ENCODE measurements around the gene CLDN12. TPM values are rescaled to one million over a fixed set of nuclear protein-coding genes. Genes with fewer than 3 reads are reported as not detected.

Gene CLDN12
- total RNA-seq (2021) (39.4 to 47.5 TPM (median 44.1 TPM) in 3 replicates), Bru-seq, nascent RNA (percentile 95 among the genes with signal in this experiment)
- long read RNA-seq, experiment 1, transcript CLDN12-203 (3 exons, 3,488 nt), result minor isoform, 48 of 246 reads
- long read RNA-seq, experiment 1, transcript CLDN12-205 (3 exons, 618 nt), result minor isoform, 5 of 246 reads
- long read RNA-seq, experiment 1, transcript CLDN12-201 (3 exons, 3,565 nt), result major isoform, 156 of 246 reads
- long read RNA-seq, experiment 1, transcript CLDN12-213 (4 exons, 1,098 nt), result minor isoform, 5 of 246 reads
- long read RNA-seq, experiment 1, partial matches to known transcripts, result 18 of 246 reads
- long read RNA-seq, experiment 1, other reads (novel, unspliced or antisense), result 13 of 246 reads
- long read RNA-seq, experiment 2, transcript CLDN12-201 (3 exons, 3,565 nt), result major isoform, 27 of 77 reads
- long read RNA-seq, experiment 2, partial matches to known transcripts, result 38 of 77 reads
- long read RNA-seq, experiment 2, other reads (novel, unspliced or antisense), result 8 of 77 reads
- long read RNA-seq, experiment 3, transcript CLDN12-203 (3 exons, 3,488 nt), result minor isoform, 7 of 40 reads
- long read RNA-seq, experiment 3, transcript CLDN12-201 (3 exons, 3,565 nt), result major isoform, 29 of 40 reads
- long read RNA-seq, experiment 3, partial matches to known transcripts, result 0 of 40 reads
- long read RNA-seq, experiment 3, other reads (novel, unspliced or antisense), result 4 of 40 reads

DNA sequence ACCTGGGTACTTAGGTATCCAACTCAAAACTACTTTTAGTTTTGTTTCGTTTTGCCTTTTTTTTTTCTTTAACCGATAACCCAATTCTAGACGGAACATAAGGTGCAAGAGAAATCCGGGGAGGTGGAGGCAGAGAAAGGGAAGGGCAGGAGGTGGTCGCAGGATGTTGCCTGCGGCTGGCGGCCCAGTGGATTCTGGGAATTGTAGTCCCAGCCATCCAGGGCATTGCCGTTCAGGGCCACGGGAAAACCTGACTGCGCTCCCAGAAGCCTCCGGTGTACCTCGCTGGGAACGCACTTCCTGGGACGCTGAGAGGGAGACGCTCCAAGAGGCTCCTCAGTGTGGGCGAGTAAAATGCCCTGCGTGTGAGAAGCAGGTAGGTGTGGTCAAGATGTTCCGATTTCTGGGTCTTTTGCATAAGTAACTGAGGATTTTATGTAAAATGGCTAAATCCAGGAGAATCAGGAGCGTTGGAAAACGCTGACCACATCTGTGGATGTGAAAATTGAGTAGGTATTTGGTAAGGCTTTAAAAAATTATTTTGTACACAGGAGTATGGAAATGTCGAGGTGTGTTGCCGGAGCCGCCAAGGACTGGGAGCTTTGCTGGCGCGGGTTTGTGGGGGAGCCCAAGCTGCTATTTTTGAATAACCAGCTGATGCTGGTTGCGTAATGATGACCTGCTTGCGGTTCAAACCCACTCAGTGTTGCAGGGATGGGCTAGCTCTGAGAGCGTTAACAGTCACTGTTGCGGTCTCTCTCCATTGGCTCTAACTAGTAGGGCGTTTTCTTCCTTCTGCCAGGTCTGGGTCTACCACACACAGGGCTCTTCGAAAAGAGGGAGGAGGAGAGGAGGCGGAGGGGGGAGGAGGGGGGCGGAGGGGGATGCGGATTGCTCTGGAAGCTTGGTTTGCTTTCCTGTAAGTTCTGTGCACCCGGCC lies at the start of gene CLDN12:
Gene CLDN12 (plus strand): TSS at position 288 of the 940 bp plus-strand sequence. CDS start 9,216 bp downstream, outside the sequence.
- ATAC-seq (peak; percentile 98), DNase-seq (ENCODE audit: low spot score) (peak; percentile 87)
- H3K9me3 Mint-ChIP-seq, result peaks cover 3% of the 10 kb centered on the region
- peak within 1 kb of the TSS; percentile 99 for H3K27ac Mint-ChIP-seq
- CTCF ChIA-PET, result interaction anchor here (0.6 to 1.2 kb wide), 6 partner anchors 18 to 249 kb away, joined by 3 to 9 read pairs (median 4); partner anchors contain the start of genes GTPBP10, STEAP1 and STEAP2
- POLR2A ChIA-PET, result interaction anchor here (0.7 to 1.0 kb wide), 3 partner anchors 191 to 193 kb away, joined by 3 read pairs; partner anchors contain the start of gene STEAP2
- H3K4me3 Mint-ChIP-seq, result peak within 1 kb of the TSS; percentile 97
- peaks cover 20% of the 10 kb centered on the region for H3K27me3 Mint-ChIP-seq (ENCODE audit: low read depth)
- H3K36me3 Mint-ChIP-seq, result peaks cover 22% of the 10 kb centered on the region
- H3K4me1 Mint-ChIP-seq, result peaks cover 4% of the 10 kb centered on the region
- TF ChIP-seq, protein P1, sequence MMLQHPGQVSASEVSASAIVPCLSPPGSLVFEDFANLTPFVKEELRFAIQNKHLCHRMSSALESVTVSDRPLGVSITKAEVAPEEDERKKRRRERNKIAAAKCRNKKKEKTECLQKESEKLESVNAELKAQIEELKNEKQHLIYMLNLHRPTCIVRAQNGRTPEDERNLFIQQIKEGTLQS (CRISPR knock-in tag; conservative IDR thresholded peaks at IDR 0.05), result no peak
- TF ChIP-seq, protein P2, sequence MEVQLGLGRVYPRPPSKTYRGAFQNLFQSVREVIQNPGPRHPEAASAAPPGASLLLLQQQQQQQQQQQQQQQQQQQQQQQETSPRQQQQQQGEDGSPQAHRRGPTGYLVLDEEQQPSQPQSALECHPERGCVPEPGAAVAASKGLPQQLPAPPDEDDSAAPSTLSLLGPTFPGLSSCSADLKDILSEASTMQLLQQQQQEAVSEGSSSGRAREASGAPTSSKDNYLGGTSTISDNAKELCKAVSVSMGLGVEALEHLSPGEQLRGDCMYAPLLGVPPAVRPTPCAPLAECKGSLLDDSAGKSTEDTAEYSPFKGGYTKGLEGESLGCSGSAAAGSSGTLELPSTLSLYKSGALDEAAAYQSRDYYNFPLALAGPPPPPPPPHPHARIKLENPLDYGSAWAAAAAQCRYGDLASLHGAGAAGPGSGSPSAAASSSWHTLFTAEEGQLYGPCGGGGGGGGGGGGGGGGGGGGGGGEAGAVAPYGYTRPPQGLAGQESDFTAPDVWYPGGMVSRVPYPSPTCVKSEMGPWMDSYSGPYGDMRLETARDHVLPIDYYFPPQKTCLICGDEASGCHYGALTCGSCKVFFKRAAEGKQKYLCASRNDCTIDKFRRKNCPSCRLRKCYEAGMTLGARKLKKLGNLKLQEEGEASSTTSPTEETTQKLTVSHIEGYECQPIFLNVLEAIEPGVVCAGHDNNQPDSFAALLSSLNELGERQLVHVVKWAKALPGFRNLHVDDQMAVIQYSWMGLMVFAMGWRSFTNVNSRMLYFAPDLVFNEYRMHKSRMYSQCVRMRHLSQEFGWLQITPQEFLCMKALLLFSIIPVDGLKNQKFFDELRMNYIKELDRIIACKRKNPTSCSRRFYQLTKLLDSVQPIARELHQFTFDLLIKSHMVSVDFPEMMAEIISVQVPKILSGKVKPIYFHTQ (CRISPR knock-in tag; IDR thresholded peaks at IDR 0.05), result no peak
- TF ChIP-seq, protein P3, sequence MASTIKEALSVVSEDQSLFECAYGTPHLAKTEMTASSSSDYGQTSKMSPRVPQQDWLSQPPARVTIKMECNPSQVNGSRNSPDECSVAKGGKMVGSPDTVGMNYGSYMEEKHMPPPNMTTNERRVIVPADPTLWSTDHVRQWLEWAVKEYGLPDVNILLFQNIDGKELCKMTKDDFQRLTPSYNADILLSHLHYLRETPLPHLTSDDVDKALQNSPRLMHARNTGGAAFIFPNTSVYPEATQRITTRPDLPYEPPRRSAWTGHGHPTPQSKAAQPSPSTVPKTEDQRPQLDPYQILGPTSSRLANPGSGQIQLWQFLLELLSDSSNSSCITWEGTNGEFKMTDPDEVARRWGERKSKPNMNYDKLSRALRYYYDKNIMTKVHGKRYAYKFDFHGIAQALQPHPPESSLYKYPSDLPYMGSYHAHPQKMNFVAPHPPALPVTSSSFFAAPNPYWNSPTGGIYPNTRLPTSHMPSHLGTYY (CRISPR knock-in tag; IDR thresholded peaks at IDR 0.05), result no peak
- TF ChIP-seq ZNF396 (CRISPR knock-in tag; IDR thresholded peaks at IDR 0.05; ENCODE audit: borderline replicate concordance) (no peak), SP1 (CRISPR knock-in tag; conservative IDR thresholded peaks at IDR 0.05) (peak; percentile 33; the same call in 1 of the 2 replicates), EMX1 (CRISPR knock-in tag; IDR thresholded peaks at IDR 0.05) (no peak), FOXK1 (CRISPR knock-in tag; IDR thresholded peaks at IDR 0.05) (peak; percentile 79; the same call in 1 of the 2 replicates), SOX15 (CRISPR knock-in tag; IDR thresholded peaks at IDR 0.05) (no peak), TEAD4 (CRISPR knock-in tag; IDR thresholded peaks at IDR 0.05) (no peak)
- TF ChIP-seq, protein P4, sequence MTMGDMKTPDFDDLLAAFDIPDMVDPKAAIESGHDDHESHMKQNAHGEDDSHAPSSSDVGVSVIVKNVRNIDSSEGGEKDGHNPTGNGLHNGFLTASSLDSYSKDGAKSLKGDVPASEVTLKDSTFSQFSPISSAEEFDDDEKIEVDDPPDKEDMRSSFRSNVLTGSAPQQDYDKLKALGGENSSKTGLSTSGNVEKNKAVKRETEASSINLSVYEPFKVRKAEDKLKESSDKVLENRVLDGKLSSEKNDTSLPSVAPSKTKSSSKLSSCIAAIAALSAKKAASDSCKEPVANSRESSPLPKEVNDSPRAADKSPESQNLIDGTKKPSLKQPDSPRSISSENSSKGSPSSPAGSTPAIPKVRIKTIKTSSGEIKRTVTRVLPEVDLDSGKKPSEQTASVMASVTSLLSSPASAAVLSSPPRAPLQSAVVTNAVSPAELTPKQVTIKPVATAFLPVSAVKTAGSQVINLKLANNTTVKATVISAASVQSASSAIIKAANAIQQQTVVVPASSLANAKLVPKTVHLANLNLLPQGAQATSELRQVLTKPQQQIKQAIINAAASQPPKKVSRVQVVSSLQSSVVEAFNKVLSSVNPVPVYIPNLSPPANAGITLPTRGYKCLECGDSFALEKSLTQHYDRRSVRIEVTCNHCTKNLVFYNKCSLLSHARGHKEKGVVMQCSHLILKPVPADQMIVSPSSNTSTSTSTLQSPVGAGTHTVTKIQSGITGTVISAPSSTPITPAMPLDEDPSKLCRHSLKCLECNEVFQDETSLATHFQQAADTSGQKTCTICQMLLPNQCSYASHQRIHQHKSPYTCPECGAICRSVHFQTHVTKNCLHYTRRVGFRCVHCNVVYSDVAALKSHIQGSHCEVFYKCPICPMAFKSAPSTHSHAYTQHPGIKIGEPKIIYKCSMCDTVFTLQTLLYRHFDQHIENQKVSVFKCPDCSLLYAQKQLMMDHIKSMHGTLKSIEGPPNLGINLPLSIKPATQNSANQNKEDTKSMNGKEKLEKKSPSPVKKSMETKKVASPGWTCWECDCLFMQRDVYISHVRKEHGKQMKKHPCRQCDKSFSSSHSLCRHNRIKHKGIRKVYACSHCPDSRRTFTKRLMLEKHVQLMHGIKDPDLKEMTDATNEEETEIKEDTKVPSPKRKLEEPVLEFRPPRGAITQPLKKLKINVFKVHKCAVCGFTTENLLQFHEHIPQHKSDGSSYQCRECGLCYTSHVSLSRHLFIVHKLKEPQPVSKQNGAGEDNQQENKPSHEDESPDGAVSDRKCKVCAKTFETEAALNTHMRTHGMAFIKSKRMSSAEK (CRISPR knock-in tag; IDR thresholded peaks at IDR 0.05; ENCODE audit: borderline replicate concordance), result no peak
- TF ChIP-seq, protein P5, sequence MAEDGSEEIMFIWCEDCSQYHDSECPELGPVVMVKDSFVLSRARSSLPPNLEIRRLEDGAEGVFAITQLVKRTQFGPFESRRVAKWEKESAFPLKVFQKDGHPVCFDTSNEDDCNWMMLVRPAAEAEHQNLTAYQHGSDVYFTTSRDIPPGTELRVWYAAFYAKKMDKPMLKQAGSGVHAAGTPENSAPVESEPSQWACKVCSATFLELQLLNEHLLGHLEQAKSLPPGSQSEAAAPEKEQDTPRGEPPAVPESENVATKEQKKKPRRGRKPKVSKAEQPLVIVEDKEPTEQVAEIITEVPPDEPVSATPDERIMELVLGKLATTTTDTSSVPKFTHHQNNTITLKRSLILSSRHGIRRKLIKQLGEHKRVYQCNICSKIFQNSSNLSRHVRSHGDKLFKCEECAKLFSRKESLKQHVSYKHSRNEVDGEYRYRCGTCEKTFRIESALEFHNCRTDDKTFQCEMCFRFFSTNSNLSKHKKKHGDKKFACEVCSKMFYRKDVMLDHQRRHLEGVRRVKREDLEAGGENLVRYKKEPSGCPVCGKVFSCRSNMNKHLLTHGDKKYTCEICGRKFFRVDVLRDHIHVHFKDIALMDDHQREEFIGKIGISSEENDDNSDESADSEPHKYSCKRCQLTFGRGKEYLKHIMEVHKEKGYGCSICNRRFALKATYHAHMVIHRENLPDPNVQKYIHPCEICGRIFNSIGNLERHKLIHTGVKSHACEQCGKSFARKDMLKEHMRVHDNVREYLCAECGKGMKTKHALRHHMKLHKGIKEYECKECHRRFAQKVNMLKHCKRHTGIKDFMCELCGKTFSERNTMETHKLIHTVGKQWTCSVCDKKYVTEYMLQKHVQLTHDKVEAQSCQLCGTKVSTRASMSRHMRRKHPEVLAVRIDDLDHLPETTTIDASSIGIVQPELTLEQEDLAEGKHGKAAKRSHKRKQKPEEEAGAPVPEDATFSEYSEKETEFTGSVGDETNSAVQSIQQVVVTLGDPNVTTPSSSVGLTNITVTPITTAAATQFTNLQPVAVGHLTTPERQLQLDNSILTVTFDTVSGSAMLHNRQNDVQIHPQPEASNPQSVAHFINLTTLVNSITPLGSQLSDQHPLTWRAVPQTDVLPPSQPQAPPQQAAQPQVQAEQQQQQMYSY (CRISPR knock-in tag; IDR thresholded peaks at IDR 0.05), result no peak
- TF ChIP-seq, protein P6, sequence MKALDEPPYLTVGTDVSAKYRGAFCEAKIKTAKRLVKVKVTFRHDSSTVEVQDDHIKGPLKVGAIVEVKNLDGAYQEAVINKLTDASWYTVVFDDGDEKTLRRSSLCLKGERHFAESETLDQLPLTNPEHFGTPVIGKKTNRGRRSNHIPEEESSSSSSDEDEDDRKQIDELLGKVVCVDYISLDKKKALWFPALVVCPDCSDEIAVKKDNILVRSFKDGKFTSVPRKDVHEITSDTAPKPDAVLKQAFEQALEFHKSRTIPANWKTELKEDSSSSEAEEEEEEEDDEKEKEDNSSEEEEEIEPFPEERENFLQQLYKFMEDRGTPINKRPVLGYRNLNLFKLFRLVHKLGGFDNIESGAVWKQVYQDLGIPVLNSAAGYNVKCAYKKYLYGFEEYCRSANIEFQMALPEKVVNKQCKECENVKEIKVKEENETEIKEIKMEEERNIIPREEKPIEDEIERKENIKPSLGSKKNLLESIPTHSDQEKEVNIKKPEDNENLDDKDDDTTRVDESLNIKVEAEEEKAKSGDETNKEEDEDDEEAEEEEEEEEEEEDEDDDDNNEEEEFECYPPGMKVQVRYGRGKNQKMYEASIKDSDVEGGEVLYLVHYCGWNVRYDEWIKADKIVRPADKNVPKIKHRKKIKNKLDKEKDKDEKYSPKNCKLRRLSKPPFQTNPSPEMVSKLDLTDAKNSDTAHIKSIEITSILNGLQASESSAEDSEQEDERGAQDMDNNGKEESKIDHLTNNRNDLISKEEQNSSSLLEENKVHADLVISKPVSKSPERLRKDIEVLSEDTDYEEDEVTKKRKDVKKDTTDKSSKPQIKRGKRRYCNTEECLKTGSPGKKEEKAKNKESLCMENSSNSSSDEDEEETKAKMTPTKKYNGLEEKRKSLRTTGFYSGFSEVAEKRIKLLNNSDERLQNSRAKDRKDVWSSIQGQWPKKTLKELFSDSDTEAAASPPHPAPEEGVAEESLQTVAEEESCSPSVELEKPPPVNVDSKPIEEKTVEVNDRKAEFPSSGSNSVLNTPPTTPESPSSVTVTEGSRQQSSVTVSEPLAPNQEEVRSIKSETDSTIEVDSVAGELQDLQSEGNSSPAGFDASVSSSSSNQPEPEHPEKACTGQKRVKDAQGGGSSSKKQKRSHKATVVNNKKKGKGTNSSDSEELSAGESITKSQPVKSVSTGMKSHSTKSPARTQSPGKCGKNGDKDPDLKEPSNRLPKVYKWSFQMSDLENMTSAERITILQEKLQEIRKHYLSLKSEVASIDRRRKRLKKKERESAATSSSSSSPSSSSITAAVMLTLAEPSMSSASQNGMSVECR (CRISPR knock-in tag; IDR thresholded peaks at IDR 0.05; ENCODE audit: borderline replicate concordance), result peak; percentile 55; the same call in 1 of the 2 replicates

Measured in WTC11 (cell line).